HuH-7 (cell line): ENCODE measurements around the gene SENP7.
"Not testable (repeated sequence)": the region's sequence is repeated elsewhere in the genome, so short reads cannot be mapped to it uniquely, and the experiment has no call there.

Source experiments
- DNase-seq: peaks from one replicate; pipeline ENCODE4 v3.0.0; 2011; ENCODE audit warnings: low spot score

The SENP7 gene

GRCh38 chr3:101521211-101521701 lies 8.2 kb upstream of the SENP7 start:
- DNase-seq = no peak

GRCh38 chr3:101519685-101520365 lies 6.8 kb upstream of the SENP7 start:
- DNase-seq = no peak

- DNase-seq = no peak
Measured at GRCh38 chr3:101518421-101518871, 5.4 kb upstream of the SENP7 start.

- no peak for DNase-seq
Measured at GRCh38 chr3:101513419-101513986, 491 bp upstream of the SENP7 start.

- no peak for DNase-seq
Measured at GRCh38 chr3:101512396-101512645, 691 bp downstream of the SENP7 start.

GRCh38 chr3:101509811-101510210 lies 3.2 kb downstream of the SENP7 start:
- DNase-seq = no peak

- DNase-seq = no peak
Measured at GRCh38 chr3:101509281-101509680, 3.7 kb downstream of the SENP7 start.

- DNase-seq = no peak
Measured at GRCh38 chr3:101501783-101502182, 11.2 kb downstream of the SENP7 start.

- DNase-seq = no peak
Measured at GRCh38 chr3:101500208-101500607, 12.8 kb downstream of the SENP7 start.

- DNase-seq = no peak
Measured at GRCh38 chr3:101497803-101498202, 15.2 kb downstream of the SENP7 start.

- DNase-seq = no peak
Measured at GRCh38 chr3:101495552-101495951, 17.5 kb downstream of the SENP7 start.

- DNase-seq = no peak
Measured at GRCh38 chr3:101484805-101485620, 28.0 kb downstream of the SENP7 start.

GRCh38 chr3:101478980-101479379 lies 34.0 kb downstream of the SENP7 start:
- no peak for DNase-seq

- not testable (repeated sequence) for DNase-seq
Measured at GRCh38 chr3:101474841-101475552, 38.0 kb downstream of the SENP7 start.

GRCh38 chr3:101468676-101469075 lies 44.3 kb downstream of the SENP7 start:
- DNase-seq = not testable (repeated sequence)

GRCh38 chr3:101467310-101467663 lies 45.7 kb downstream of the SENP7 start:
- DNase-seq = not testable (repeated sequence)

- DNase-seq = no peak
Measured at GRCh38 chr3:101466465-101467309, 46.3 kb downstream of the SENP7 start.

GRCh38 chr3:101464235-101464634 lies 48.8 kb downstream of the SENP7 start:
- no peak for DNase-seq

- no peak for DNase-seq
Measured at GRCh38 chr3:101461451-101461850, 51.6 kb downstream of the SENP7 start.

- no peak for DNase-seq
Measured at GRCh38 chr3:101458387-101458786, 54.6 kb downstream of the SENP7 start.

GRCh38 chr3:101454629-101455028 lies 58.4 kb downstream of the SENP7 start:
- no peak for DNase-seq

GRCh38 chr3:101453961-101454360 lies 59.1 kb downstream of the SENP7 start:
- no peak for DNase-seq
